HG03354 (cell line): Measurements from ENCODE around the gene OR5H1.

ENCODE experiments used
- ATAC-seq: cut with Tn5 transposase; IDR thresholded peaks from one replicate; pipeline ENCODE4 v1.9.1; 2021; ENCODE audit warnings: mild to moderate bottlenecking; ENCODE audit not compliant: unreplicated experiment, poor library complexity, severe bottlenecking

The OR5H1 gene

GRCh38 chr3:98185180-98185579 is 54.7 kb downstream of the OR5H1 start:
- no peak for ATAC-seq
